IMR-90 (cell line): Measurements from ENCODE around the gene ANXA4. TPM values are rescaled to one million over a fixed set of nuclear protein-coding genes. Genes with fewer than 3 reads are reported as not detected.

Experiments used
- ELK1 ChIP-seq: fragments of 150-350 bp; IDR thresholded peaks from 2 replicates; pipeline ENCODE4 v1.6.1; 2016; ENCODE audit warnings: low read depth, mild to moderate bottlenecking, low read length, moderate library complexity, borderline replicate concordance
- MAFK ChIP-seq: IDR thresholded peaks from 2 replicates; pipeline ENCODE4 v1.6.1; 2012; ENCODE audit warnings: low read depth, low read length, improper control_type of control experiment
- polyA plus RNA-seq, 3 experiments: library from polyadenylated mRNA; depleted of rRNA; stranded (reverse); fragments of >200 nt; gene quantifications; 2 replicates each; pipeline ENCODE4 v1.2.3, GENCODE V29; 2012; ENCODE audit warnings: low replicate concordance in 1 of 3
- total RNA-seq: library from RNA; depleted of rRNA; stranded (reverse); fragments of >200 nt; gene quantifications from 2 replicates; pipeline ENCODE4 v1.2.3, GENCODE V29; 2012

ANXA4 gene
- total and polyA plus RNA-seq, 2 of the 4 experiments (the other 2 are of a cell fraction) = 22.2 to 72.0 TPM

- TF ChIP-seq ELK1 (no peak), MAFK (no peak)
Measured at GRCh38 chr2:69817729-69818501, 76.0 kb downstream of the ANXA4 start (continued).
